Cardiac muscle cell (in vitro differentiated cells and primary cell): ENCODE data around the gene SEPTIN12. TPM values are rescaled to one million over a fixed set of nuclear protein-coding genes. Genes with fewer than 3 reads are reported as not detected.

Experiments used
- DNase-seq, 2 donors: peaks; one replicate each; pipeline versions ENCODE4 v3.0.0 to v3.0.0-alpha.2; 2010 to 2017; ENCODE audit warnings: low read depth in 1 of 2, low spot score in 1 of 2
- H3K27ac ChIP-seq: fragments of 200-600 bp; sonication (generic); 2 replicates; pipeline ENCODE4 v1.5.1; 2016
- H3K27me3 ChIP-seq: fragments of 200-600 bp; sonication (generic); 2 replicates; pipeline ENCODE4 v1.6.0; 2016; ENCODE audit warnings: control low read depth
- H3K36me3 ChIP-seq: fragments of 200-600 bp; sonication (generic); 2 replicates; pipeline ENCODE4 v1.5.1; 2016; ENCODE audit warnings: control low read depth
- H3K4me1 ChIP-seq: fragments of 200-600 bp; sonication (generic); 2 replicates; pipeline ENCODE4 v1.8.1; 2017; ENCODE audit warnings: low read depth, mild to moderate bottlenecking, mixed run types
- H3K4me3 ChIP-seq: fragments of 200-600 bp; sonication (generic); 2 replicates; pipeline ENCODE4 v1.5.1; 2016; ENCODE audit warnings: mild to moderate bottlenecking
- H3K9me3 ChIP-seq: fragments of 200-600 bp; sonication (generic); 2 replicates; pipeline ENCODE4 v1.5.1; 2017; ENCODE audit warnings: low read depth, mild to moderate bottlenecking, control low read depth
- polyA plus RNA-seq: library from polyadenylated mRNA; unstranded; fragments of >200 nt; fragmentation: Nextera tagmentation; extraction: Ambion mirVana; gene quantifications from 2 replicates; pipeline ENCODE4 v1.2.1, GENCODE V29; 2016
- total RNA-seq: library from RNA; depleted of rRNA; stranded (reverse); fragments of >200 nt; gene quantifications from 2 replicates; pipeline ENCODE4 v1.2.3, GENCODE V29; 2016
- TF ChIP-seq, protein P1 (sequence below): IDR thresholded peaks from 2 replicates; pipeline ENCODE4 v1.5.1; 2012; ENCODE audit warnings: low read depth, mild to moderate bottlenecking, low read length

Gene SEPTIN12
- total and polyA plus RNA-seq, 2 experiments from 2014 or later, result 2.9 to 7.3 TPM

- TF ChIP-seq, protein P1, sequence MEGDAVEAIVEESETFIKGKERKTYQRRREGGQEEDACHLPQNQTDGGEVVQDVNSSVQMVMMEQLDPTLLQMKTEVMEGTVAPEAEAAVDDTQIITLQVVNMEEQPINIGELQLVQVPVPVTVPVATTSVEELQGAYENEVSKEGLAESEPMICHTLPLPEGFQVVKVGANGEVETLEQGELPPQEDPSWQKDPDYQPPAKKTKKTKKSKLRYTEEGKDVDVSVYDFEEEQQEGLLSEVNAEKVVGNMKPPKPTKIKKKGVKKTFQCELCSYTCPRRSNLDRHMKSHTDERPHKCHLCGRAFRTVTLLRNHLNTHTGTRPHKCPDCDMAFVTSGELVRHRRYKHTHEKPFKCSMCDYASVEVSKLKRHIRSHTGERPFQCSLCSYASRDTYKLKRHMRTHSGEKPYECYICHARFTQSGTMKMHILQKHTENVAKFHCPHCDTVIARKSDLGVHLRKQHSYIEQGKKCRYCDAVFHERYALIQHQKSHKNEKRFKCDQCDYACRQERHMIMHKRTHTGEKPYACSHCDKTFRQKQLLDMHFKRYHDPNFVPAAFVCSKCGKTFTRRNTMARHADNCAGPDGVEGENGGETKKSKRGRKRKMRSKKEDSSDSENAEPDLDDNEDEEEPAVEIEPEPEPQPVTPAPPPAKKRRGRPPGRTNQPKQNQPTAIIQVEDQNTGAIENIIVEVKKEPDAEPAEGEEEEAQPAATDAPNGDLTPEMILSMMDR, result no peak
- no peak for DNase-seq
- no peak overlapping the region for H3K27ac ChIP-seq
- no peaks in the 10 kb centered on the region for H3K4me1 ChIP-seq
- H3K9me3 ChIP-seq, result no peaks in the 10 kb centered on the region
- peaks cover 12% of the 10 kb centered on the region for H3K36me3 ChIP-seq
- H3K4me3 ChIP-seq, result no peak overlapping the region
- no peaks in the 10 kb centered on the region for H3K27me3 ChIP-seq
These were observed 59.5 kb downstream of the SEPTIN12 start for GRCh38 chr16:4728676-4729075.

Other genes with a start within 250 kb of the SEPTIN12 start
- gene CDIP1, start 249.6 kb downstream of the SEPTIN12 start, total RNA-seq, result 46.4 and 55.8 TPM in 2 replicates
- gene CDIP1, start 249.6 kb downstream of the SEPTIN12 start, polyA plus RNA-seq, result 87.6 and 88.4 TPM in 2 replicates
- 1.9 and 3.6 TPM in 2 replicates for gene C16orf96, start 232.0 kb downstream of the SEPTIN12 start, total RNA-seq
- 0.24 and 0.39 TPM in 2 replicates for gene C16orf96, start 232.0 kb downstream of the SEPTIN12 start, polyA plus RNA-seq
- 33.6 and 42.9 TPM in 2 replicates for gene UBALD1, start 173.5 kb downstream of the SEPTIN12 start, total RNA-seq
- gene UBALD1, start 173.5 kb downstream of the SEPTIN12 start, polyA plus RNA-seq, result 46.6 and 47.3 TPM in 2 replicates
- 58.2 and 66.6 TPM in 2 replicates for gene MGRN1, start 163.5 kb downstream of the SEPTIN12 start, total RNA-seq
- gene MGRN1, start 163.5 kb downstream of the SEPTIN12 start, polyA plus RNA-seq, result 42.6 and 47.2 TPM in 2 replicates
- gene NUDT16L1, start 94.8 kb downstream of the SEPTIN12 start, total RNA-seq, result 84.4 and 139 TPM in 2 replicates
- 141 and 157 TPM in 2 replicates for gene NUDT16L1, start 94.8 kb downstream of the SEPTIN12 start, polyA plus RNA-seq
- 38.7 and 40.3 TPM in 2 replicates for gene ANKS3, start 54.1 kb downstream of the SEPTIN12 start, total RNA-seq
- 35.2 and 37.6 TPM in 2 replicates for gene ANKS3, start 54.1 kb downstream of the SEPTIN12 start, polyA plus RNA-seq
- 0.77 and 1.2 TPM in 2 replicates for gene DNAAF8, start 53.8 kb downstream of the SEPTIN12 start, total RNA-seq
- 0.07 and 1.2 TPM in 2 replicates for gene DNAAF8, start 53.8 kb downstream of the SEPTIN12 start, polyA plus RNA-seq
- 20.4 and 32.7 TPM in 2 replicates for gene ZNF500, start 21.2 kb downstream of the SEPTIN12 start, total RNA-seq
- 17.0 and 23.8 TPM in 2 replicates for gene ZNF500, start 21.2 kb downstream of the SEPTIN12 start, polyA plus RNA-seq
- gene SMIM22, start 7.0 kb upstream of the SEPTIN12 start, total RNA-seq, result not detected in 2 replicates
- 0.41 and 5.3 TPM in 2 replicates for gene SMIM22, start 7.0 kb upstream of the SEPTIN12 start, polyA plus RNA-seq
- 146 and 161 TPM in 2 replicates for gene ROGDI, start 14.3 kb upstream of the SEPTIN12 start, total RNA-seq
- gene ROGDI, start 14.3 kb upstream of the SEPTIN12 start, polyA plus RNA-seq, result 173 and 220 TPM in 2 replicates
- 38.0 and 44.3 TPM in 2 replicates for gene GLYR1, start 58.9 kb upstream of the SEPTIN12 start, total RNA-seq
- gene GLYR1, start 58.9 kb upstream of the SEPTIN12 start, polyA plus RNA-seq, result 52.1 and 65.5 TPM in 2 replicates
- gene UBN1, start 59.1 kb upstream of the SEPTIN12 start, total RNA-seq, result 24.2 and 33.4 TPM in 2 replicates
- 21.4 and 23.7 TPM in 2 replicates for gene UBN1, start 59.1 kb upstream of the SEPTIN12 start, polyA plus RNA-seq
- 6.4 and 10.8 TPM in 2 replicates for gene PPL, start 148.8 kb upstream of the SEPTIN12 start, total RNA-seq
- gene PPL, start 148.8 kb upstream of the SEPTIN12 start, polyA plus RNA-seq, result 7.5 and 8.4 TPM in 2 replicates
- 0.21 and 0.35 TPM in 2 replicates for gene SEC14L5, start 170.0 kb upstream of the SEPTIN12 start, total RNA-seq
- not detected in 2 replicates for gene SEC14L5, start 170.0 kb upstream of the SEPTIN12 start, polyA plus RNA-seq
- gene NAGPA, start 245.6 kb upstream of the SEPTIN12 start, total RNA-seq, result 23.0 and 24.6 TPM in 2 replicates
- gene NAGPA, start 245.6 kb upstream of the SEPTIN12 start, polyA plus RNA-seq, result 9.8 and 10.8 TPM in 2 replicates